GM18909 (cell line): Measurements from ENCODE around the gene SV2A.
"Not testable (repeated sequence)": the region's sequence is repeated elsewhere in the genome, so short reads cannot be mapped to it uniquely, and the experiment has no call there.

Experiments used
- ATAC-seq: cut with Tn5 transposase; IDR thresholded peaks from one replicate; pipeline ENCODE4 v1.9.1; 2021; ENCODE audit warnings: mild to moderate bottlenecking; ENCODE audit not compliant: unreplicated experiment, poor library complexity

The SV2A gene, protein sequence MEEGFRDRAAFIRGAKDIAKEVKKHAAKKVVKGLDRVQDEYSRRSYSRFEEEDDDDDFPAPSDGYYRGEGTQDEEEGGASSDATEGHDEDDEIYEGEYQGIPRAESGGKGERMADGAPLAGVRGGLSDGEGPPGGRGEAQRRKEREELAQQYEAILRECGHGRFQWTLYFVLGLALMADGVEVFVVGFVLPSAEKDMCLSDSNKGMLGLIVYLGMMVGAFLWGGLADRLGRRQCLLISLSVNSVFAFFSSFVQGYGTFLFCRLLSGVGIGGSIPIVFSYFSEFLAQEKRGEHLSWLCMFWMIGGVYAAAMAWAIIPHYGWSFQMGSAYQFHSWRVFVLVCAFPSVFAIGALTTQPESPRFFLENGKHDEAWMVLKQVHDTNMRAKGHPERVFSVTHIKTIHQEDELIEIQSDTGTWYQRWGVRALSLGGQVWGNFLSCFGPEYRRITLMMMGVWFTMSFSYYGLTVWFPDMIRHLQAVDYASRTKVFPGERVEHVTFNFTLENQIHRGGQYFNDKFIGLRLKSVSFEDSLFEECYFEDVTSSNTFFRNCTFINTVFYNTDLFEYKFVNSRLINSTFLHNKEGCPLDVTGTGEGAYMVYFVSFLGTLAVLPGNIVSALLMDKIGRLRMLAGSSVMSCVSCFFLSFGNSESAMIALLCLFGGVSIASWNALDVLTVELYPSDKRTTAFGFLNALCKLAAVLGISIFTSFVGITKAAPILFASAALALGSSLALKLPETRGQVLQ

DNA sequence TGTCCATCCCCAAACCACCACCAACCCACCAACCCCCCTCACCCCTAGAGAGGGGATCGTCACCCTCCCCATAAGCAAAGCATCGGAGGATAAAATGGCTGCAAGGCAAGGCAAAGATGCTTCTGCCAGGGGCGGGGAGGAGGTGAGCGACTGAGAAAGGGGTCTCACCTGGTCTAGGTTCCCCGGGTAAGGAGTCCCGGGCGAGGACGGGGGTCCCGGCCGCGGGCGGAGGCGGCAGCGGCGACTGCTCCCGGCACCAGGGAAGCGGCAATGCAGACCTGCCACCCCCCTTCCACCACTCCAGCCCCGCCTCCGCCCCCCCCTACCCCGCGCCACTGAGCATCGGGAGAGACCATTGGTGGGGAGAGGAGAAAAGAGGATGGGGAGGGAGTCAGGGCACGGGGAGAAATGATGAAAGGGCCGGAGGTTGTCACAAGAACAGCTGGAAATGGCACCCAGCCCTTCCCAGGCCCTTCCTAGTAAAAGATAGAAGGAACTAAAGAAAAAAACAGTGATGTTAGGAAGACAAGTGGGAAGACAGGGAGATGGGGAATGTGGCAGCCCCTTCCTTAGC, at the start of gene SV2A:
TSS of gene SV2A (minus strand) at position 274 of the 574 bp plus-strand sequence. CDS start 4,004 bp downstream, outside the sequence.
- no peak for ATAC-seq

DNA sequence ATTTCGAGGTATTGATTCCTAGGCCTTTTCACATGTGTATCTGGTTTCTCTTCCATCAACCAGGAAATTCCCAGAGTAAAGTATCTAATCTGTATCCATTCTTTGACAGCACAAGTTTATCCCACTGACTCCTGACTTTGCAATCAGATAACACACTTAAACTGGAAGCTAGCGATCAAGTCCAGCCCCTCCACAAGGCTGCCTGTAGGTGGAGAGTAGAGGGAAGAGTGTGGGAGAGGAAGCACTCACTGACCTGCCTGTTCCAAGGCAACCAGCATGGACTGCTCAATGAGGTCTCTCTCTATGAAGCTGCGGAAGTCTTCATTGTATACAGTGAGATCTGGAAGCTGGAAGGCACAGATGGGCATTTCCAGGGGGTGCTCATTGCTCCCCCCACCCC, 49.4 kb upstream of the SV2A start:
- no peak for ATAC-seq

DNA sequence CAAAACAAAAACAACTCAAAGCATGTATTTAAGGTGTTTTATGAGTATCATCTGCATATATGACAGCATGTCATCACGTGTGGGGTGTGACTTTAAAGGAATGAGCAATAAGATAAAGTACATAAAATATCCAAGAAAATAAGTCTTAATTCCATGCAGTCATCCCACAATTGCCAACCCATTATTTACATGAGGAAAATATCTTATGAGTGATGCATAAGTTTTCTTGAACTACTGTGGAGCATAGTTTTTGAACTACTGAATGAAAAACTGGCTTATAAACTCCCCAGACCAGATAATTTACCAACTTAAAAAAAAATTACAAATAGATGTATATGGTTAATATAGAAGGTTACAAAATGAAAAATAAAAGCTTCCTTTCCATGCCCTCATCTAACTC, 48.8 kb upstream of the SV2A start:
- no peak for ATAC-seq

DNA sequence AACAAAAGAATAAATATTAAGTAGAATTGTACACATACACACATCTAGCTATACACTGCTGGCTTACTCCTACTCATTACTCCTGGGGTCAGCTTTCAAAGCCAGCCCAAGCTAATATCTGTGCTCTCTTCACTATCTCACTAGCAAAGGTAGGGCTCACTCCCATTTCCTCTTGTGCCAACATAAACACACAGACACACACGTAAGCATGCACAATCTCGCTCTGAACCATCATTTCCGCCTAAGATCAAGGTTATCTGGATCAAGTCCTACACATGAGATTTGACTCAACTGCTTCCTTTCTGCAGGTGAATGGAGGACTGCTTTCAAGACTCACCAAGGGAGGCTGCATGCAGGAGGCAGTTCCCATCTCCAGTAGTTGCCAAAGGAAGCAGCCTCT, 47.8 kb upstream of the SV2A start:
- no peak for ATAC-seq

DNA sequence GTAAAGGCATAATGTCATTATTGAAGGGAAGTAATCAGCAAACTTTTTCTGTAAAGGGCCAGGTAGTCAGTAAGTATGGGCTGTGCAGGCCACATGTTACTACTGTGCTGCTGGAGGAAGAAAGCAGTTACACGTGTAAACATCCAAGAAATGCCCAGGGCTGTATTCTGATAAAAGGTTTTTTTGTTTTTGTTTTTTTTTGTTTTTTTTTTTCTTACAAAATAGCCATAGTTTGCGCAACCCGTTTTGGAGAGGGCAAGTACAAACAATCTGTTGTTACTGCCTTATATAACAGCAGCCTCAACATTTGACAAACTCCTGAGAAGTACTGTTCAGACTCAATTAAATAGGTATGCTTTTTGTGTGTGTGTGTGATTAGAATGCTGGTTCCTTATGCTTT, 45.7 kb upstream of the SV2A start:
- ATAC-seq = no peak

DNA sequence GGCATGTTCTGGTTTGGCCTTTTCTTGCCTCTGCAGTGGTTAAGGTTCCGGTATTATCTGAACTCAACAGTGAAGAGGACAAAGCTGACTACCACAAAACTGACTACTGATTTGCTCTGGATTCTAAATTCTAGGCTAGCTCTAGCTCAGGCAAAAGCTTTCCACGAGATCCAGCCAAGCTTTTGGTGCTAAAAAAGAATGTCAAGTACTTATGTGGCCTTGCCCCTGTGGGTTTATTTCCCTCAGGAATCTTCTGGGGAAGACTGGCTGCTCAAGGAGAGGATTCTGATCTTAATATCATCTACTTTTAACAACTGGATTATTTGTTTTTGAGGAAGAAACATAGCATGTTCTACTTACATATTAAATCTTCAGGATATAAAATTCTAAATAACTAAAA, 45.1 kb upstream of the SV2A start:
- ATAC-seq = no peak

DNA sequence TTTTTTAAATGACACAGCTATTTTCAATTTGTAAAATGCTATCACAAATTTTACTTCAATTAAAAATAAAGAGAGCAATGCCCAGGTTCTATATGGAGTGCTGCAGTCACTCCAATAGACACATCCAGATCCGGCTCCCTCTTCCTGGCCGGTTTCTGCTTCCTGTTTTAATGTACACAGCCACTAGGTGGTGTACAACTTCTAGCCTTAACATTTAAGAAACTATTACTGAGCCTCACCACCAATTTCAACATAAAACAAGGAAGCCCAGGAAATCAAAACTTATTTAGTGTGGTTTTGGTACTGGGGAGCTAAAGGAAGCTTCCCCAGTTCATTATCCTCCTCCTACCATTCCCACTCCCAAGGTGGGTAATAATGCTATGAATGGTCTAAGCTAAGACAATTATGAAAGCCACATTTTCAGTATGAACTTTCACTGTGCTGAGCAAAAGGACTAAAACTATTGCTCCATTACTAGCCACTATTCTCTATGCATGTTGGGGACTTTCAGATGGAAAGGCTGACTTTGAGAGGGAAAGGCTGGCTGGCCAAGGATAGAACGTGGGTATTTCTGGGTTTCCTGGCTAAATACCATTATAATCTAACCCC, 44.5 kb upstream of the SV2A start:
- ATAC-seq = no peak

DNA sequence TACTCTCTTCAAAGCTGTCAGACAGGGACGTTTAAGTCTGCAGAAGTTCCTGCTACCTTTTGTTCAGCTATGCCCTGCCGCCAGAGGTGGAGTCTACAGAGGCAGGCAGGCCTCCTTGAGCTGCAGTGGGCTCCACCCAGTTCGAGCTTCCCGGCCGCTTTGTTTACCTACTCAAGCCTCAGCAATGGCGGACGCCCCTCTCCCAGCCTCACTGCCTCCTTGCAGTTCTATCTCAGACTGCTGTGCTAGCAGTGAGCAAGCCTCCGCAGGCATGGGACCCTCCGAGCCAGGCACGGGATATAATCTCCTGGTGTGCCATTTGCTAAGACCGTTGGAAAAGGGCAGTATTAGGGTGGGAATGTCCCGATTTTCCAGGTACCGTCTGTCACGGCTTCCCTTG, 39.9 kb upstream of the SV2A start:
- not testable (repeated sequence) for ATAC-seq

DNA sequence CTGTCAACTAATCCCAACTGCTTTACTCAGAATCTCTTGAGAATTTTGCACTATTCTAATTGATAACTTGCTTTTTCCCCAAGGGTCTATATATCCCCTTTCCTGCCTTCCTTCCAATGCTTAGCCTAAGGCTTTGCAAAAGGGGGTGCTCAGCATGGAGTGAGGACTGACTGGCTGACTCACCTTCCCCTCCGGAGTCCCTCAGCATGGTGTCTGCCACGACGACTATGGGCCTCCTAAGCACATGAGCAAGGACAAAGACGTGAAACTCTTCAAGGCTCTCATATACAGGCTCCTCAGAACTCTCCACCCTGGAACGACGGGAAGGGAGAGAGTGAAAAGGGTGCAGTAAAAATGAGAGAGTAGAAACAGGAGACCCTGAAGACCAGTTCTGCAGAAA, 32.3 kb upstream of the SV2A start:
- ATAC-seq = no peak

DNA sequence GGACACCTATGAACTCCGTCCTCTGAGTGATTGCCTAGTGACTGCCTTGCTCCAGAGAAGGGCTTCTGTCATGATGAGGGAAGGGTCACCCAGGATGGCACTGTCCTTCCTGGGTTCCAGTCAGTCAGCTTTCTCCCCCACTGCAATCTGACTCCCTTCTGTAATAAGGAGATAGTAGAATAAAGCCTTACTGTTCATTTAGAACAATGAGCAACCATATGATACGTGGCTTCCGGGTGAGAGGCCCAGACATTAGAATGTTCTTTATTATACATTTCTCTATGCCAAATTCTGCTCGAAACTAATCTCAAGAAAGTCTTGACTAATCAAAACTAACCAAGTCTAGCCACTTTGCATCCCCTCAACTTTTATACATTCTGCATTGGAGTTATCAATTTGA, 27.6 kb upstream of the SV2A start:
- no peak for ATAC-seq

DNA sequence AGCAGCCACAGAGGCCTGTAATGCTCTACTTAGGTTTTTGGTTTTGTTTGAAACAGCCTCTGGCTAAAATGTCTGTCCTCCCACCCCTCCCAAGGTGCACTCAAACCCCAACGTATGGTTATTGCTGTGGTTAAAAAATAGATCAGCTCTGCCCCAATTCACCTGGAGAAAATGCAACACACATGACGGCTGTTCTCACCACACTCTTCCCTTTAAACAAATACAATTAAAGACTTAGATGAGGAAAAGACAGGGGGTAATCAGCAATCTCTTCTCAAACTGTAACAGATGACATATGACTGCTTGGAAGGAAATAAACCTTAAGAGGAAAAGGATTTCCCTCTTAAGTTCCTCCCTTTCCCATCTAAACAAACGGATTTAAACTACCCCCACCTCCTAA, 25.2 kb upstream of the SV2A start:
- no peak for ATAC-seq

DNA sequence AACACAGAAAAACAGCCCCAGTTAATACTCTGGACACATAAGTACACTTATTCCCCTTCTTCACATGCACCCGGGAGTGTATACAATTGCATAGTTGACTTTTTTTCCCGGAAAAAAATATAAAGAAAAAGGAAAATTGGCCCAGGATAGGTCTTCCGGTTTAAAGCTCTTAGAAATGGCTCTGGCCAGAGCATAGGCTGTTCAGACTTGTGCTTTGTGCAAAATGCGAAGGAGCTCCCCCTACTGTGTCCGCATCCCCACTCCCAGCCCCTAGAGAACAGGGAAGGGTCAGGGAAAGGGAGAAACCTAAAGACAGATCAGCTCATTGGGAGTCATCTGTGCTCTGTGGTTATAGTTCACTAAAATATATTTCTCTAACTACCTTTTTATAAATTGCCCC, 24.6 kb upstream of the SV2A start:
- ATAC-seq = no peak

DNA sequence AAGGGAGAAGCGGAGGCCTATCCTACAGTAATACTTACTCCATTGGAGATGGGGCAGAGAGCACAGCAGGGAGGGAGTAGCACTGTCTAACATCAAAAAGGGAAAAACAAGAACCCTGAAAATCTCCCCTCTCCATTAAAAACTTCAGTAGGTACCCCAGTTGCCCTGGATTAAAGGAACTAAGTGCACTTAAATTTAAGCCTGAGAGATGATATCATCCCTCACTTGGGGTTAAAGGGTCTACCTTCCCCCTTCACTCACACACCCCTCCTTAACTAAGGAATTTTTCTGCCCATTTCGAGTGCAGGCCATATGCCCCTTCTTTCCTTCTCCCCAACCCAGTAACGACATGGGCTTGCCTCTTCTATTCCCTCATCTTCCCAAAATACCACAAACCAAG, 22.8 kb upstream of the SV2A start:
- ATAC-seq = no peak

DNA sequence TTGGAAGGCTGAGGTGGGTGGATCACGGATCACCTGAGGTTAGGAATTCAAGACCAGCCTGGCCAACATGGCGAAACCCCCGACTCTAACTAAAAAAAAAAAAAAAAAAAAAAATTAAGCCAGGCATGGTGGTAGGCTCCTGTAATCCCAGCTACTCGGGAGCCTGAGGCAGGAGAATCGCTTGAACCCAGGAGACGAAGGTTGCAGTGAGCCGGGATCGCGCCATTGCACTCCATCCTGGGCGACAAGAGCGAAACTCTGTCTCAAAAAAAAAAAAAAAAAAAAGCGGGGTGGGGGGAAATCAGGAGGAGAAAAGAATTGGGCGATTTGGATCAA, 21.0 kb upstream of the SV2A start:
- ATAC-seq = not testable (repeated sequence)

DNA sequence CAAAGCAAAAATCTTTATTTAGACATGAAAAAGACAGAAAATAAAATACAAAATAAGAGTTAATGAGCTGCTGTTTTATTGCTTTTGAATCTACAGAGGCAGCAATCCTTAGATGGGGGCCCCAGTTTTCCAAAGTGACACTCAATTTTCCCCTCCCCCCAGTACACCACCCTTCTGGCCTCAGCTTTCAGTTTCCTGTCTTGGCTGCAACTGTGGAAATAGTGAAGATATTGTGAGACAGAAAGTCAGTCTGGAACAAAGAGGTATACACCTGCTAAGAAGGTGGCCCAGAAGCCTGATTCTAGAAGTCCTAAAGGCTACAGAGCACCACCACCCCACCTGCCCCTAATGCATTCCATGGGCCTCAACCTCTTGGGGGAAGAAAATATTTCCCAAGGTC, 20.1 kb upstream of the SV2A start:
- no peak for ATAC-seq

DNA sequence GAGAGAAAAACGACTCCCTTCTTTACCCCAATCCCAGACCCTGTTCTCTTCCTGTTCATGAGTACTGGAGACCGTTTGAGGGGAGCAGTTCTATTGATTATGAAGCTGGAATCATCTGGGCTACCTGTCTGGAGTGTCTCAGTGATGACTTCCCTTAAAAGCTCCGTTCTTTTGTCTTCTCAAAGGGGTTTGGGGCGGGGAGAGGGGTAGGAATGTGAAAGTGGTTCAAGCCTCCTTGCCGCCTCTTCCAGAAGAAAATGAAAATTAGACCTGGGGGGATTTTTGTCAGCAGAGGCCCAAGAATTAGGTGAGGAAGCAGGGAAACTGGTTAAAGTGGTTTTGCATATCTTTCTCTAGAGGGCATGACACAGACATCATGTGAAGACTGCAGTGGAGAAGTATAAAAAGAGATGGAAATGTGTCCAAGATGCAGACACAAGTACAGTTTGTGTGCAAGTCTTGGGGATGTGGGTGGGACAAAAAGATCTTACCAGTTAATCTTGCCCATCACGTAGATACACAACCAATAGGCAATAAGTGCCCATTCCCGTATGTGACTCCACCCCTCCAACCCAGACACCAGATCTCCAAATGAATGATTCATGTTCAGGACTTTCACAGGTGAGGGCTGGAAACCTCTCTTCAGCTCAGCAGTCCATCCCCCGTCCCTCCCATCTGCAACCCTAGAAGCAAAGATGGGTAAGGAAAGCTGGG, 19.5 kb upstream of the SV2A start:
- ATAC-seq = no peak

DNA sequence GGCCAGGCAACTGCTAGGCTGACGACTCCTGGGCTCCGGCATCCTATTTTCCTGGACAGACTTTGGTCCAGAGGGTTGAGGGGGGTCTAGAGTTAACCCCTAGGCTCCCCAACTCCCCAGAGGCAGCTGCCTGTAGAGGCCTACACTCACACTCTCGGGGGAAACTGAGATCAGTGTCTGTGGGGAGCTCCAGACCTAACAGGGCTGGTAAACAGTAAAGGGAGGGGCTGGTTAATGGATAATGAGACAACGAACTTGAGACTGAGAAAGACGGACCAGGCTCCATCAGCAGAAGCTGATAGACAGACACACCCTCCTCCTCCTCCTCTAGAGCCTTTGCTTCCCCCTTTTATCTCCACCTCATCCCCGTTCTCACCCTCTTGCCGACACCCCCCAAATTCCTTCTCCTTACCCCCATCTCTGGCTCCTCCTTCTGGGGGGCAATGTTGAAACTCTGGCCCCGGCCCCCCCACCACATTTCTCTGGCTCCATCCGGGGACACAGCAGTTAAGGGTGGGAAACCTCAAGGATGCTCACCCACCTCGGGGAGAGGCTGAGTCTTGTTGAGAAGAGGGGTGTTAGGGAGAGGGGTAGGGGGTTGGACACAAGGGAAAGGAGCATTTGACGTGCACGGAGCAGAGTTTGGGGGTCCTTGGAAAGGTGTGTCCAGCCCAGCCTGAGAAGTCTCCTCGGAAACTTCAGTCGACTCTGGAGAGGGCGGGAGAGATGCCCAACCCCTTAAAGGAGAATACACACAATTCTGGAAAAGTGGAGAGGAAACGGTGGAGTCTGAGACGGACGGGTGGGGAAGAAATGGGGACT, 18.7 kb upstream of the SV2A start, which contains the start of gene MTMR11:
TSS of gene MTMR11 (minus strand) at position 710 of the 822 bp plus-strand sequence. CDS start at position 478, 232 bp downstream.
- ATAC-seq = no peak

DNA sequence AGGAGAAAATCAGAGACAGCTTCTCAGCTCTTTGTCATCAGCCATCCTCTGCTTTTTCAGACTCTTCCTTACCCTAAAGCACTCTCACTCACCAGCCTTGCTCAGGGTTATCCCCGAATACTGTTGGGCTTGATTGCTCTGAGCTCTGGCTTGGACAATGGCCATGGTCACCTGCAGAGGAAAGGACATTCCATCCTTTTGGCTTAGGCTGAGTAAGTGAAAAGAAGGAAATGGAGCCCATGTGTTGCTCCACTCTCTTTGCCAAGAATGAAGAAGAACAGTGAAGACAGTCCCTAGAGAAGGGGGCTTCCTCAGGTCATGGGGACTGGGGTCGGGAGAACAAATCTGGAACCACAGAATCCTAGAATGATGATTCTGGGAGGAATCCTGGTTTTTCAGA, 16.7 kb upstream of the SV2A start:
- ATAC-seq = no peak

DNA sequence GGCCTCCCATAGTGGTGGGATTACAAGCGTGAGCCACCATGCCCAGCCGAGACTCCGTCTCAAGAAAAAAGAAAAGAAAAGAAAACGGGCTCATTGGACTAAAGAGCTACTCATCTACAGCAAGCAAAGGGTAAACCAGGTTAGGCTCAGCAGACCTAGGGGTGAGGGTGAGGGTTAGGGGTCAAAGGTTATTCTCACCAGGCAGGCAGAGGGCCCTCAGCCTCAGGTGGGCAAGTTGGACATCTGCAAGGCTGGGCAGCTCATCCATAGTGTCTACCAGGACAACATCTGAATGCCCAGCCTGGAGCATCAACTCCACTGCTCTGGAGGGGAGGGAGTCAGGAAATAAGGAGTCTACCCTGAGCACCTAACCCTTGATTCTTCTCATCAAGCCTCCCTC, 15.6 kb upstream of the SV2A start:
- ATAC-seq = no peak

DNA sequence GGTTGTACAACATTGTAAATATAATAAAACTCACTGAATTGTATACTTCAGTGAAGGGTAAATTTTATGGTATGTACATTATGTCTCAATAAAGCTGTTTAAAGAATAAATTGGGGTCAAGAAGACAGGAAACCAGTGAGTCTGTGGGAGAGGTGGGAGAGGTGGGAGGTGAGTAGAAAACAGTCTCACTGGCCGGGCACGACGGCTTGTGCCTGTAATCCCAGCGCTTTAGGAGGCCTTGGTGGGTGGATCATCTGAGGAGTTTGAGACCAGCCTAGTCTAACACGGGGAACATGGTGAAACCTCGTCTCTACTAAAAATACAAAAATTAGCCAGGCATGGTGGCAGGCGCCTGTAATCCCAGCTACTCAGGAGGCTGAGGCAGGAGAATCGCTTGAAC, 14.8 kb upstream of the SV2A start:
- no peak for ATAC-seq
